ENCODE results near the gene KRT38. TPM values are rescaled to one million over a fixed set of nuclear protein-coding genes. Genes with fewer than 3 reads are reported as not detected.
"Not testable (repeated sequence)": the region's sequence is repeated elsewhere in the genome, so short reads cannot be mapped to it uniquely, and the experiment has no call there.

Gene KRT38
- total RNA-seq, 1 donor from 2014 or later = not detected

DNA sequence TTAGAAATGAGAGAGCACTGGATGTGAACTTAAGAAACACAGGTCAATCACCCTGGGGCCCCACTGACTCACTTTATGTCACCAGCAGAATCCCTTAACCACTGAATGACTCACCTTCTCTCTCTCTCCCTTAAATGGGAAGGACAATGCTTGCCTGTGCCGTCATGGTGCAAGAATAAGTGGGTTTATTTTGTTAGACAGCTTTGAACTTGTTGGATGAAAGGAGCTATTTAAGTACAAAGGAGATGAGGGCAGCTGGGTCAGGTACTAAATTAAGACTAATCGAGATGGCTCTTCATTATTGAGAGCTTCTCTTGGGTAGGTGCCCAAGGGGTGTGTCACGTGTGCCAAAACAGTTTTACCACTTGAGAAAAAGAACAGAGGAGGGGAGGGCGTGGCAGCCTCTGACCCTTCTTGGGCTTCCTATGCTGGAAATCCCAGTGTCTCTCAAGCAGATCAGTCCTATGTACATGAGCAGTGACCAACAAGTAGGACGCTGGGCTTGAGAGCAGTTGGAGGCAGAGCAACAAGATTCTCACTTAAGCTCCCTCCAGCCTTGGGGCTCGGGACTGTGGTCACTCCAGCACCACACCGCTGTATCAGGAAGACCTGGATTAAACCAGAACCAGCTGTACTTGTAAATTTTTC lies 36.6 kb downstream of the KRT38 start:
- no peak for DNase-seq (ENCODE audit: low spot score)
- intact Hi-C loops (cut with DNase I) = no loop called here

DNA sequence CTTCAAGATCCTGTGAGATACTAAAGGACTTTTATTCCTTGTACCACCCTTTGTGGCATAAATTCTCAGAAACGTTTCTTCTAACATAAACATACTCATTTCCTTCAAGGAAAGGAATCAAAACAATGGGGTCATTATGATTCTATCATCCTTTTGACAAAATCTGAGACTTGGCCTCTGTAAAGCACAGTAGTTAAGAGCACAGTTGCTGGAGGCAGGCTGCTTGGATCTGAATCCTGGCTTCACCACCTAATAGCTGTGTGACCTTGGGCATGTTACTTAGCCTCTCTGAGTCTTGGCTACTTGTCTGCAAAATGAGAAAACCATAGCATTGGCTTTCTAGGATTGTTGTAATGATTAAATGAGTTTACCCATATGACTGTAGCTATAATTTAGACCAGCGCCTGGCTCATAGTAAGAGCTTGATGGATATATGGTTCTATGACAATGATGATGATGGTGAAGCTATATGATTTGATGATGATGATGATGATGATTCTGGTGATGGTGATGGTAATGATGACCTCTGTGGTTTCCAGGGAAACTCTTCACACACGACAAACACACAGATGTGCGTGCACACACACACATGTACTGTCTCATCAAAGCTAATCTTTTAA lies 37.3 kb downstream of the KRT38 start:
- intact Hi-C loops (cut with DNase I) = no loop called here
- no peak for DNase-seq (ENCODE audit: low spot score)

DNA sequence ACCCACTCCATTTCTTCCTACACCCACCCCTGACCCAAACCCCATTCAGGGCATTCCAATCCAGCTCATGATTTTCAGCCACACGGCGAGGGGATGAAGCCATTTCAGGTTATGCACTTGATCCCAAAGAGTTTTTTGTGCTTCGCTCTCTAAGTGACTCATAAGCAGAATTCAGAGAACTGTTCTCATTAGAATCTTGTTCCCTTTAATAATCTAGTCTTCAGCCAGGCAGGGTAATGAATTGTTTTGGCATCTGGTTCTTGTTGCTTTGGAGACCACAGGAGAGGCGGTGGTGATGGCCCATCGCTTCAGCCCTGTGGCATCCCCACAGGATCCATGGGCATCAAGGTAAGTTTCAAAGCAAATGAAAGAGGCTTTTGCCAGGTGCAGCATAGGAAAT lies 38.6 kb downstream of the KRT38 start:
- no peak for DNase-seq (ENCODE audit: low spot score)
- intact Hi-C loops (cut with DNase I) = no loop called here

DNA sequence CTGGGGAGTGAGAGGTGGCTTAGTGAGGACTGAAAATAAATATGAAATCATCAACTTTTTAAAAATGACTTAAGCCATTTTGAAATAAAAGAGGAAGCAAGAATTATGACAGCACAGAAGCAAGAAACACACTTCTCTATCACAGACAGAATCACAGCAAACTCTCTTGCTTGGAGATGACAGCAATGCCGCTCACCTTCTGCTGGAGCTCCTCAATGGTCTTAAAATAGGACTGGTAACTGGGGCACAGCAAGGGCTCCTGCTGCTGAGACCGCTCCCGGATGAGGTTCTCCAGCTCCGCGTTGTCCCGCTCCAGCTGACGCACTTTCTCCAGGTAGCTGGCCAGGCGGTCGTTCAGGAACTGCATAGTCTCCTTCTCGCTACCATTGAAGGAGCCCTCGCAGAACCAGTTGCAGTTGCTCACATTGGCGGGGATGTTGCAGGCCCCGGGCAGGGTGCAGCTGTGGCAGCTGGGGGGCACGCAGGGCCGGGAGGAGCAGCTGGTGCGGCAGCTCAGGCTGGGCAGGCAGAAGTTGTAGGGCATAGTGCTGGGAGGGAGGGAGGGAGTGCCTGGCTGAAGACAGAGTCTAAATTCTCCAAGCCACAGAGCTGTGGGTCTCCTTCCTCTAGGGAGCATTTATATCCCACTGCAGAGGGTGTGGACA lies 43.7 kb downstream of the KRT38 start, which contains the start of gene KRT31:
TSS of gene KRT31 (minus strand) at position 613 of the 665 bp plus-strand sequence. CDS start at position 544, 69 bp downstream.
- no peak for DNase-seq (ENCODE audit: low spot score)
- intact Hi-C loops (cut with DNase I) = no loop called here

DNA sequence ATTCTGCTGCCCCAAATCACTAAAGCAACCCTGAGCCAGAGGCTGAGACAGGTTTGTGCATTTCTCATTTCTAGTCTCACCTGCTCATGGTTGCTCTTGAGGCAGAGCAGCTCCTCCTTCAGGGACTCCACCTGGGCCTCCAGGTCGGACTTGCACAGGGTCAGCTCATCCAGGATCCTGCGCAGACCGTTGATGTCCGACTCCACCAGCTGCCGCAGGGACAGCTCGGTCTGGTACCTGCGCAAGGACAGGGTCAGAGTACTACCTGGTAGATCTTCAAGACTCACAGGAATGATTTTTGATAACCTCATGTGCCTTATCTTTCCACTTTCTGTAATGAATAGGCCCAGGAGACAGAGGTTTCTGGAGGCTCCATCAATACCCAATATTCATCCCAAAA lies 44.4 kb downstream of the KRT38 start:
- no peak for DNase-seq (ENCODE audit: low spot score)
- intact Hi-C loops (cut with DNase I) = no loop called here

DNA sequence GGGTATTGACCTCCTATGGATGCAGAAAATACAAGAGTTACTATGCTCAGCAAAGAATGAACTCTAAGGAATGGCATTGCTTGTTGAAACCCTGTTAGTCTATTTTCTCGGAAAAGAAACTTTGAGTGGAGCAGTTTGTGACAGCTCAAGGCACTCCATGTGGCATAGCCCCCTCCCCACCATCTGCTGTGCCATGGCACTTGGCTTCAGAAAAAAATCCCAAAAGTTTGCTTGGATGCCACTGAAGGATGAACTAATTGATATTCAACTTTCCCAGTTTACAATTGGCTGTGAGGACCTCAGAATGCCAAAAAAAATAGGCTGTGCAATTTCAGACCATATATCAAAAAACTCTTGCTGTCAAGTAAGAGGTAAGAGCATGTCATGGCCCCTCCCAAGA lies 45.2 kb downstream of the KRT38 start:
- DNase-seq (ENCODE audit: low spot score) = no peak
- intact Hi-C loops (cut with DNase I) = no loop called here

DNA sequence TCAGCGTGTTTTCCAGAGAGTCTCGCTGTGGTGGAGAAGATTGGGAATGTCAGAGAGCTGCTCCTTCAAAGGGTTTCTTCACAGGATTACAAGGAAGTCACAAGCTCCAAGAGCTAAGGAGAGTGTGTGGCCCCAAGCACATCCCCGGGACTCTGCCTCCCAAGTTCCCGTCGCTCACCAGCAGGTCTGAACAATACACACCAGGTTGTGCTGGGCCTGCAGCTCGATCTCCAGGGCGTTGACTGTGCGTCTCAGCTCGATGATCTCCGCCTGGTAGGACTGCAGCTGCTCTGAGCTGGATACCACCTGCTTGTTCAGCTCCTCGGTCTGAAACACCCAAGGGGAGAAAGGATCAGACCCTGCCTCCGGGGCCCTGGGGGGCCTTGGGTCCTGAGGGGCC lies 45.7 kb downstream of the KRT38 start:
- intact Hi-C loops (cut with DNase I); DNase-seq (ENCODE audit: low spot score): not testable (repeated sequence)

DNA sequence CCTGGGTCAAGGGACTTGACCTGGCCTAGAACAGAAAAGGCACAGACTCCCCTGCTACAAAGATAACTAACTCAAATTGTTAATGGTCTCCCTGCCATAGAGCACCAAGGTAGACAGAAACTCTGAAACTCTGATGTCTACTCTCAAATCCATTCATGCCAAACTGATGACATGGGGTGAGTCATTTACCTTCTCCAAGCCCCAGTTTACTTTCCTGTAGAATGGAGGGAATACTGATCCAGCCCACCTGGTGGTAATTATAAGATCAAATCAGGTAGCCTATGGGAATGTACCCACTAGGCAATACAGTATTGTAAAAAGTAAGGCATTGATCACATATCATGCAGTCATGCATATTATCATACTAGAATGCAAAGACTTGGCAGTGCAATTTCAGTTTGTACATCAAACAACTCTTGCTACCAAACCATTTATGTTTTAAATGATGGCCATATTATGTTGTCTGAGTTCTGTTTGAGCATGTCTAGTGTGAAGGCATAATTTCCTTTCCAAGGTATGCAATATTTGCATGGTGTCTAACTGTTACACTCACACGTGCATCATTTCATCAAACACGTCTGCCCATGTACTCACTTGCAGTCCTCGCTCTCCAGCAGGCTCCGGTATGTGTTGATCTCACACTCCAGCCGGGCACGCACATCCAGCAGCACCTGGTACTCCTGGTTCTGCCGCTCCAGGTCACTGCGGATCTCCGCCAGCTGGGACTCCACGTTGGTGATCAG lies 46.4 kb downstream of the KRT38 start:
- no peak for DNase-seq (ENCODE audit: low spot score)
- intact Hi-C loops (cut with DNase I) = no loop called here

DNA sequence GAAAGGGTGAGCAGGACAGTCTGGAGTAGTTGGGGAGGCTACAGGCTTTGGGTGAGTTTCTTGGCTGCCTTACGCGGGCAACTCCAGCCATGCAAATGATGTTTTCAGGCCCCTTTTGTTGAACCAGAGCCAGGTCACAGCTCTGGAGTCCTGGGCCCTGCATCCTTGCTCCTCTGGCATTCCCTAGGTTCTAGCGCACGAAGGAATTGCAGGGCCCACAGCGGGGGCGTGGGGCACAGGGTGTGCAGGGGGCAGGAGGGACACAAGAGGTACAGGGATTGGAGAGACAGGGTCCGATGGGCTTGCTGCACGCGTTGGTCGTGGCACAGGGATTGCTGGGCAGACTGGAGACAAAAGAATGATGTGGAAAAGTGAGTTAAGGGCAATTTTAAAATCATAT lies 47.0 kb downstream of the KRT38 start:
- DNase-seq (ENCODE audit: low spot score) = no peak
- intact Hi-C loops (cut with DNase I) = no loop called here

DNA sequence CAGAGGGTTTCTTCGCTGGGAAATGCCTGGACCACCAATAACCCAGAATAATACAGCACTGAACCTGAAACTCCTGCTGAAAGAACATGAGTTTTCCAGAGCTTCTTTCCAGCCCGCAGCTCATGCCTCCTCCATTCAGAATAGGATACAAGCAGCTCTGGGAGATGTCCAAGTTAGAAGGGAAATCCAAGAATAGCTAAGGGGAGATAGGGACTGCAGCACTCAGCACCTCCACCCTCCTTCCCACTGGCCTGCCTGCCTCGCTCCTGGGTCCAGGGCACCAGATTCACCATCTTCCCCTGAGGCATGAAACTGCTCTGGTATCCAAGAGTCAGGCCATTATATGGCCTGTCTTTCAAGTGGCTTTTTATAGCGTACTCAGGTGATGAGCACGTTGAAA lies 47.5 kb downstream of the KRT38 start:
- DNase-seq (ENCODE audit: low spot score) = no peak
- intact Hi-C loops (cut with DNase I) = no loop called here

DNA sequence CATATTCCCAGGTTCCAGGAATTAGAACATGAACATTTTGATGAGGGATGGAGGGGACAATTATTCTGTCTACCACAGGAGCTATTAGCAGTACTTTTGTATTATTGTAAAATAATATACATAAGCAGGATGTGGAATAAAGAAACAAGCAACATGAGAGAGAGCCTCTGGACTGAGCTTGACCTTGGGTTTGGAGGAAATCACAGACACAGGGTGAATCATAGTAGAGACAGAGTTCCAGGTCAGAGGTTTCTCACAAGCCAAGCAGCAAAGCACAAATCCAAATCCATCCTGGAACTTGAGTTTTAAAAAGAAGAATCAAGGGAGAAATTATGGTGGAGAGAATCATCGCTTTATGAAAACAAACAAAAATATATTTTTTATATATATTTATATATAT lies 48.5 kb downstream of the KRT38 start:
- intact Hi-C loops (cut with DNase I) = no loop called here
- DNase-seq (ENCODE audit: low spot score) = no peak

DNA sequence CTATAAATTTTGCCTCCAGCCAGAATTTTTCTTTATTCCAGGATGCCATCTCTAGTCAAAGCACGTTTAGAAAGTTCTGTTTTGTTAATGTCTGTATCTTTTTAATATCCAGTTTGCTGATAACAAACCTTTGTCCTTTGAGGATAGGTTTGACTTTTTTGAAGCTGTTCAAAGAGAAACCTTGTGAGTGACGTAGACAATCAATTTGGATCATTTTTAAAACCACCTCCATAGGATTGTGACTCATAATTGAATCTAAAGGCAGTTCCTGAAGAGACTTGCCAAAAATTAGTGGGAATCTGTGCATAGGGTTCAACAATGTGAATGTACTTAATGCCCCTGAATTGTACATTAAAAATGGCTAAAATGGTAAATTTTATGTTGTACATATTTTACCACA lies 49.2 kb downstream of the KRT38 start:
- intact Hi-C loops (cut with DNase I) = no loop called here

DNA sequence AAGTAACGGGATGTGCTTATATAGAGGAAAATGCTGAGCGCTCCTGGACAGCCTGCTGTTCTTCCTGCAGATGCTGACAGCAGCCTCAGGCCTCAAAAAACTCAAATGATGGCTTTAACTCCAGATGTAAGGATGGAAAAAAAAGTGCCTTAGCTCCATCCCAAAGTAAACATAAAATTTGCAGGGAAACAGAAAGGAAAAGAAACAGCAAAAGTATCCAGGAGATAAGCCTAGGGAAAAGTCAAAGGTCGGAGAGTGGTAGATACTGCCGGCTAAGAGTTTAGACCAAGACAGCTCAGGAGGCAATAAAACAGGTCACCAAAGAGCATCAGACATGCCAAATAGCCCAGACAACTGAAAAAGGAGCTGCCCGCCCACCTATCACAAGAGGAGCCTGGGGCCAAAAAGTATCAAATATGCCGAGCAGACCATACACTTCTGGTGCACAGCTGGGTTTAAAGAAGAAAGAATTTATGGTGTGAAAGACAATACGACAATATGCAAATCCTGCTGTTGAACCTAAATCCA lies 50.3 kb downstream of the KRT38 start:
- intact Hi-C loops (cut with DNase I) = no loop called here

More for the DNA sequence above, 49.2 kb downstream of the KRT38 start:
- DNase-seq (ENCODE audit: low spot score) = no peak

DNA sequence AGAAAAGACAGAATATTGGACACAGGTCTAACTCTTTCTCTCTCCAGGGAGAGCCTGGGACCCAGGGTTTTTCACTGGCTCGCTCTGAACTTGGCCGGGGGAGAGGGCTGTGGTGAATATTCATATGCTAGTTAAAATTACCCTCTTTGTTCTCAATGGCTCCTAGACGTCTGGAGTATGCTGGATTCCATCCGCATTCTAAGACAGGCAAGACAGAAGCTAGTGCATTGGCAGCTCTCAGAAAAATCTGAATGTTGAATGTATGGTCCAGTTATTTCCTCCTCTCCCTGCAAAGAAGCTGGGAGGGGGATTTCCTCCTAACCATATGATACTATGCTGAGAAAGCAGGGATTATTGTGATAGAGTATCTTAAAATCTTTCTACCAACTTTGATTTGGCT lies 53.1 kb downstream of the KRT38 start:
- no peak for DNase-seq (ENCODE audit: low spot score)
- intact Hi-C loops (cut with DNase I) = no loop called here

More for the DNA sequence above, 50.3 kb downstream of the KRT38 start:
- DNase-seq (ENCODE audit: low spot score) = no peak

DNA sequence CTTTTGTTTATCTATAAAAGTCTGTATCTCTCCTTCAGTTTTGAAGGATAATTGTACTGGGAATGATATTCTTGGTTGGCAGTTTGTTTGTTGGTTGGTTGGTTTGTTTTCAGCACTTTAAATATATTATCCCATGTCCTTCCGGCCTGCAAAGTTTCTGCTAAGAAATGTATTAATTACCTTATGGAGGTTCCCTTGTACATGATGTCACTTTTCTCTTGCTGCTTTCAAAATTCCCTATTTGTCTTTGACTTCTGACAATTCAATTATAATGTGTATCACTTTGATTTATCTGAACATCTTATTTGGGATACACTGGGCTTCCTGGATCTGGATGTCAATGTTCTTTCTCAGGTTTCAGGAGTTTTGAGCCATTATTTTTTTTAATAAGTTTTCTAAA lies 54.6 kb downstream of the KRT38 start:
- DNase-seq (ENCODE audit: low spot score) = no peak
- intact Hi-C loops (cut with DNase I) = no loop called here

Other genes with a start within 250 kb of the KRT38 start
- not detected for gene KRTAP9-2, start 214.3 kb downstream of the KRT38 start, total RNA-seq
- gene KRTAP9-3, start 208.5 kb downstream of the KRT38 start, total RNA-seq = not detected
- not detected for gene KRTAP9-8, start 203.0 kb downstream of the KRT38 start, total RNA-seq
- not detected for gene KRTAP9-4, start 191.3 kb downstream of the KRT38 start, total RNA-seq
- gene KRTAP9-9, start 185.6 kb downstream of the KRT38 start, total RNA-seq = not detected
- not detected for gene KRTAP9-6, start 175.6 kb downstream of the KRT38 start, total RNA-seq
- not detected for gene KRTAP9-7, start 165.3 kb downstream of the KRT38 start, total RNA-seq
- gene KRTAP29-1, start 138.1 kb downstream of the KRT38 start, total RNA-seq = not detected
- not detected for gene KRTAP16-1, start 131.7 kb downstream of the KRT38 start, total RNA-seq
- not detected for gene KRTAP17-1, start 125.3 kb downstream of the KRT38 start, total RNA-seq
- gene KRT33A, start 90.2 kb downstream of the KRT38 start, total RNA-seq = not detected
- not detected for gene KRT33B, start 71.2 kb downstream of the KRT38 start, total RNA-seq
- gene KRT34, start 58.7 kb downstream of the KRT38 start, total RNA-seq = not detected
- gene KRT31, start 43.4 kb downstream of the KRT38 start, total RNA-seq = not detected
- not detected for gene KRT37, start 16.4 kb downstream of the KRT38 start, total RNA-seq
- 0.27 TPM for gene KRT32, start 26.4 kb upstream of the KRT38 start, total RNA-seq
- not detected for gene KRT35, start 40.2 kb upstream of the KRT38 start, total RNA-seq
- gene KRT36, start 48.9 kb upstream of the KRT38 start, total RNA-seq = not detected
- not detected for gene KRT13, start 64.6 kb upstream of the KRT38 start, total RNA-seq
- gene KRT15, start 77.9 kb upstream of the KRT38 start, total RNA-seq = not detected
- 1.1 TPM for gene KRT19, start 87.3 kb upstream of the KRT38 start, total RNA-seq
- gene KRT9, start 131.1 kb upstream of the KRT38 start, total RNA-seq = not detected
- not detected for gene KRT14, start 145.9 kb upstream of the KRT38 start, total RNA-seq
- gene KRT16, start 171.8 kb upstream of the KRT38 start, total RNA-seq = not detected
- not detected for gene KRT17, start 183.6 kb upstream of the KRT38 start, total RNA-seq
- 1,014 TPM for gene EIF1, start 247.9 kb upstream of the KRT38 start, total RNA-seq

Measured in cardiac septum (tissue), 1 donor.